ENCODE results near the gene MED14.

The MED14 gene

DNA sequence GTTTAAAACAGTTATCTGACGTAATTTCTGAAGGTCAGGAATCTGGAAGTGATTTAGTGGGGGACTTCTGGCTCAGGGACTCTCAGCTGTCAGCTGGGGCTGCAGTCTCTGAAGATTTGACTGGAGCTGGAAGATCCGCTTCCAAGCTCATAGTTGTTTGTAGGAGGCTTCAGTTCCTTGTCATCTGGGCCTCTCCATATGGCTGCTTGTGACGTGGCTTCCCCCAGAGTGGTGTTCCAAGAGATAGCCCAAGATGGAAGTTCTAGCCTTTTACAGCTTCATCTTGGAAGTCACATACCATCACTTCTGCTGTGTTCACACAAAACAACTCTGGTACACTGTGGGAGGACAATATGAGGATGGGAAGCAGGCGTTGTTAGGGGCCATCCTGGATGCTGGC is 110.0 kb downstream of the MED14 start:
- TF ChIP-seq FOXP2 (optimal IDR thresholded peaks at IDR 0.05; ENCODE audit: borderline replicate concordance, extremely low read depth, extremely low read length, insufficient read depth) (no peak), SIN3A (IDR thresholded peaks at IDR 0.05; ENCODE audit: borderline replicate concordance, insufficient read depth, low read length) (no peak), TAF1 (IDR thresholded peaks at IDR 0.05; ENCODE audit: borderline replicate concordance, insufficient read depth, low read length) (no peak), POLR2AphosphoS5 (IDR thresholded peaks at IDR 0.05; ENCODE audit: low read depth, low read length) (no peak)
- TF ChIP-seq, protein P1, sequence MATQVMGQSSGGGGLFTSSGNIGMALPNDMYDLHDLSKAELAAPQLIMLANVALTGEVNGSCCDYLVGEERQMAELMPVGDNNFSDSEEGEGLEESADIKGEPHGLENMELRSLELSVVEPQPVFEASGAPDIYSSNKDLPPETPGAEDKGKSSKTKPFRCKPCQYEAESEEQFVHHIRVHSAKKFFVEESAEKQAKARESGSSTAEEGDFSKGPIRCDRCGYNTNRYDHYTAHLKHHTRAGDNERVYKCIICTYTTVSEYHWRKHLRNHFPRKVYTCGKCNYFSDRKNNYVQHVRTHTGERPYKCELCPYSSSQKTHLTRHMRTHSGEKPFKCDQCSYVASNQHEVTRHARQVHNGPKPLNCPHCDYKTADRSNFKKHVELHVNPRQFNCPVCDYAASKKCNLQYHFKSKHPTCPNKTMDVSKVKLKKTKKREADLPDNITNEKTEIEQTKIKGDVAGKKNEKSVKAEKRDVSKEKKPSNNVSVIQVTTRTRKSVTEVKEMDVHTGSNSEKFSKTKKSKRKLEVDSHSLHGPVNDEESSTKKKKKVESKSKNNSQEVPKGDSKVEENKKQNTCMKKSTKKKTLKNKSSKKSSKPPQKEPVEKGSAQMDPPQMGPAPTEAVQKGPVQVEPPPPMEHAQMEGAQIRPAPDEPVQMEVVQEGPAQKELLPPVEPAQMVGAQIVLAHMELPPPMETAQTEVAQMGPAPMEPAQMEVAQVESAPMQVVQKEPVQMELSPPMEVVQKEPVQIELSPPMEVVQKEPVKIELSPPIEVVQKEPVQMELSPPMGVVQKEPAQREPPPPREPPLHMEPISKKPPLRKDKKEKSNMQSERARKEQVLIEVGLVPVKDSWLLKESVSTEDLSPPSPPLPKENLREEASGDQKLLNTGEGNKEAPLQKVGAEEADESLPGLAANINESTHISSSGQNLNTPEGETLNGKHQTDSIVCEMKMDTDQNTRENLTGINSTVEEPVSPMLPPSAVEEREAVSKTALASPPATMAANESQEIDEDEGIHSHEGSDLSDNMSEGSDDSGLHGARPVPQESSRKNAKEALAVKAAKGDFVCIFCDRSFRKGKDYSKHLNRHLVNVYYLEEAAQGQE (IDR thresholded peaks at IDR 0.05; ENCODE audit: insufficient read depth in 1 of 2, low read depth in 2 of 2, low read length in 2 of 2), result no peak

DNA sequence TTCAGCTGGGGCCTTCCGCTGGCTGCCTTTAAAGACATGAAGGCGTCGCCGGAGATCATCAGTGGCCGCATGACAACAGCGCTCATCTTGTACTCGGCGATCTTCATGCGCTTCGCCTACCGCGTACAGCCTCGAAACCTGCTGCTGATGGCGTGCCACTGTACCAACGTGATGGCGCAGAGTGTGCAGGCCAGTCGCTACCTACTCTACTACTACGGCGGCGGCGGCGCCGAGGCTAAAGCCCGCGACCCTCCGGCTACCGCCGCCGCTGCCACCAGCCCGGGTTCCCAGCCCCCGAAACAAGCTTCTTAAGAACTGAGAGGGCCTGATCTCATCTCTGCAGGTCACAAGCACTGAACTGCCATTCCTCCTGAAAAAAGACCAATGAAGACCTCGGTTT is 111.7 kb downstream of the MED14 start:
- TF ChIP-seq TAF1 (IDR thresholded peaks at IDR 0.05; ENCODE audit: borderline replicate concordance, insufficient read depth, low read length) (no peak), POLR2AphosphoS5 (IDR thresholded peaks at IDR 0.05; ENCODE audit: low read depth, low read length) (no peak), SIN3A (IDR thresholded peaks at IDR 0.05; ENCODE audit: borderline replicate concordance, insufficient read depth, low read length) (no peak), FOXP2 (optimal IDR thresholded peaks at IDR 0.05; ENCODE audit: borderline replicate concordance, extremely low read depth, extremely low read length, insufficient read depth) (no peak)
- TF ChIP-seq, protein P1 (IDR thresholded peaks at IDR 0.05; ENCODE audit: insufficient read depth in 1 of 2, low read depth in 2 of 2, low read length in 2 of 2), result no peak

DNA sequence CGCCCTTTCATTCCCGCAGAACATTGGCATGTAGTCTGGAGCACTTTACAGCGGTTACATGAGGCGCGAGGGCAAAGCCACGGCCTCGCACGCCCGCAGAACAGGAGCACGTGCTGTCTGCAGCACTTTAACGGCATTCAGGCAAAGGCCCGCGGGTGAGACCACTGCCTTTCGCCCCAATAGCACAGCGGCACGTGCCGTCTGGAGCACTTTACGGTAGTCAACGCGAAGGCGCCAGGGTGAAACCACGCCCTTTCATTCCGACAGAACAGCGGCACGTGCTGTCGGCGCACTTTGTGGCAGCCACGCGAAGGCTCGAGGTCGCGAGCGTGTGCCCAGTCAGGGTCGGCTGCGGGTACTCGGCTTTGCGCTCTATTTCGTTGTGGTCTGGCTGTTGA is 112.2 kb downstream of the MED14 start, which contains the start of gene MPC1L:
Gene MPC1L, plus strand, starts transcription at position 290 of the 398 bp plus-strand sequence. CDS start 138 bp downstream, outside the sequence.
- no peak for TF ChIP-seq POLR2AphosphoS5 (IDR thresholded peaks at IDR 0.05; ENCODE audit: low read depth, low read length)
- no peak for TF ChIP-seq TAF1 (IDR thresholded peaks at IDR 0.05; ENCODE audit: borderline replicate concordance, insufficient read depth, low read length)
- TF ChIP-seq SIN3A (IDR thresholded peaks at IDR 0.05; ENCODE audit: borderline replicate concordance, insufficient read depth, low read length), result no peak
- TF ChIP-seq, protein P1 (IDR thresholded peaks at IDR 0.05; ENCODE audit: insufficient read depth in 1 of 2, low read depth in 2 of 2, low read length in 2 of 2), result no peak
- no peak for TF ChIP-seq FOXP2 (optimal IDR thresholded peaks at IDR 0.05; ENCODE audit: borderline replicate concordance, extremely low read depth, extremely low read length, insufficient read depth)

DNA sequence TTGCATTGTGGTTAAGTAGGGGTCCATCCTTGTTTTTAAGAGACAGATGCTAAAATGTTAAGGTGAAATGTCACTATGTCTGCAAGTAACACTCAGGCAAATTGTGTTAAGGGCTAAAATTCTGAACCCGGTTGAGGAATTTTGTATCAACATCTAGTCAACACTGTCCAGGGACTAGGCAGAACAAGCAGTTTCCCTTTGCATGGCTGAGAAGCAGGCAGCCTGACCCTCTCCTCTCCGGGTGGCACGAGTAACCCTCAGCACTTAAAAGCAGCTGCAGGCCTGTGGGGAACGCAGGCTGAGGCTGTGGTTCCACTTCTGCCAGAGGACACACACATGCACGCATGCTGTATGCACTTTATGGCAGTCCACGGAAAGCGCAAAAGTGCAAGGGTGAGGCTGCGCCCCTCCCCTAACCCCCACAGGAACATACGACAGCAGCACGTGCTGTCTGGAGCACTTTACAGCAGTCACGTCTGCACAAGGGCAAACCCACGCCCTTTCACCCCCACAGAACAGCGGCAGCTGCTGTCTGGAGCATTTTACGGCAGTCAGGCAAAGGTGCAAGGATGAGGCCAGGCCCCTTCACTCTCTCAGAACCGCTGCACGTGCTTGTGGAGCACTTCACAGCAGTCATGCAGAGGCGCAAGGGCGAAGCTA is 112.7 kb downstream of the MED14 start:
- TF ChIP-seq POLR2AphosphoS5 (IDR thresholded peaks at IDR 0.05; ENCODE audit: low read depth, low read length) (no peak), TAF1 (IDR thresholded peaks at IDR 0.05; ENCODE audit: borderline replicate concordance, insufficient read depth, low read length) (no peak), SIN3A (IDR thresholded peaks at IDR 0.05; ENCODE audit: borderline replicate concordance, insufficient read depth, low read length) (no peak), FOXP2 (optimal IDR thresholded peaks at IDR 0.05; ENCODE audit: borderline replicate concordance, extremely low read depth, extremely low read length, insufficient read depth) (no peak)
- TF ChIP-seq, protein P1 (IDR thresholded peaks at IDR 0.05; ENCODE audit: insufficient read depth in 1 of 2, low read depth in 2 of 2, low read length in 2 of 2), result no peak
